ENCODE results near the gene KRTAP1-1.
"Not testable (repeated sequence)": the region's sequence is repeated elsewhere in the genome, so short reads cannot be mapped to it uniquely, and the experiment has no call there.

The KRTAP1-1 gene

GRCh38 chr17:41012326-41013120 lies 28.7 kb downstream of the KRTAP1-1 start:
- Histone ChIP-seq H4K20me1 (no peaks in the 10 kb centered on the region), H3K36me3 (no peaks in the 10 kb centered on the region), H3K27me3 (no peaks in the 10 kb centered on the region), H3K9me3 (no peaks in the 10 kb centered on the region), H3K4me1 (no peaks in the 10 kb centered on the region), H3K9ac (no peak overlapping the region), H3K4me3 (no peak overlapping the region), H3K4me2 (no peak overlapping the region), H3K27ac (no peak overlapping the region)
- TF ChIP-seq Cebpa-rat (IDR thresholded peaks at IDR 0.05): no peak

- TF ChIP-seq Cebpa-rat (IDR thresholded peaks at IDR 0.05): no peak
- Histone ChIP-seq H3K9me3 (no peaks in the 10 kb centered on the region), H3K36me3 (no peaks in the 10 kb centered on the region), H4K20me1 (no peaks in the 10 kb centered on the region), H3K4me2 (no peak overlapping the region), H3K9ac (no peak overlapping the region), H3K27ac (no peak overlapping the region), H3K4me1 (no peaks in the 10 kb centered on the region), H3K27me3 (no peaks in the 10 kb centered on the region), H3K4me3 (no peak overlapping the region)
These were observed 30.8 kb downstream of the KRTAP1-1 start for GRCh38 chr17:41010441-41010840.

- no peaks in the 10 kb centered on the region for H3K4me1 ChIP-seq
- no peaks in the 10 kb centered on the region for H3K9me3 ChIP-seq
- no peak overlapping the region for H3K9ac ChIP-seq
- no peaks in the 10 kb centered on the region for H3K36me3 ChIP-seq
- H4K20me1 ChIP-seq: no peaks in the 10 kb centered on the region
- no peak overlapping the region for H3K4me2 ChIP-seq
- H3K4me3 ChIP-seq: no peak overlapping the region
- no peaks in the 10 kb centered on the region for H3K27me3 ChIP-seq
- TF ChIP-seq Cebpa-rat (IDR thresholded peaks at IDR 0.05): no peak
- no peak overlapping the region for H3K27ac ChIP-seq
These were observed 31.3 kb downstream of the KRTAP1-1 start for GRCh38 chr17:41009936-41010335.

- Histone ChIP-seq H3K9me3 (no peaks in the 10 kb centered on the region), H4K20me1 (no peaks in the 10 kb centered on the region), H3K4me1 (no peaks in the 10 kb centered on the region), H3K27me3 (no peaks in the 10 kb centered on the region), H3K27ac (no peak overlapping the region), H3K4me3 (no peak overlapping the region), H3K36me3 (no peaks in the 10 kb centered on the region), H3K9ac (no peak overlapping the region), H3K4me2 (no peak overlapping the region)
- no peak for TF ChIP-seq Cebpa-rat (IDR thresholded peaks at IDR 0.05)
These were observed 31.9 kb downstream of the KRTAP1-1 start for GRCh38 chr17:41009301-41009760.

- H3K27ac ChIP-seq: no peak within 1 kb of the TSS
- no peaks in the 10 kb centered on the region for H3K9me3 ChIP-seq
- no peak for TF ChIP-seq Cebpa-rat (IDR thresholded peaks at IDR 0.05)
- no peaks in the 10 kb centered on the region for H3K27me3 ChIP-seq
- H4K20me1 ChIP-seq: no peaks in the 10 kb centered on the region
- H3K9ac ChIP-seq: no peak within 1 kb of the TSS
- H3K4me1 ChIP-seq: no peaks in the 10 kb centered on the region
- H3K4me3 ChIP-seq: no peak within 1 kb of the TSS
- no peak within 1 kb of the TSS for H3K4me2 ChIP-seq
- no peaks in the 10 kb centered on the region for H3K36me3 ChIP-seq
These were observed 32.4 kb downstream of the KRTAP1-1 start, which contains the start of gene KRTAP3-1 for GRCh38 chr17:41008811-41009210. KRTAP3-1 (minus strand) TSS chr17:41009128; CDS start chr17:41009074, 54 bp downstream.

GRCh38 chr17:41004397-41004796 lies 36.9 kb downstream of the KRTAP1-1 start:
- Histone ChIP-seq H4K20me1 (no peaks in the 10 kb centered on the region), H3K4me2 (no peak overlapping the region), H3K4me3 (no peak overlapping the region), H3K27me3 (no peaks in the 10 kb centered on the region), H3K27ac (no peak overlapping the region), H3K36me3 (no peaks in the 10 kb centered on the region), H3K9ac (no peak overlapping the region), H3K4me1 (no peaks in the 10 kb centered on the region), H3K9me3 (no peaks in the 10 kb centered on the region)
- TF ChIP-seq Cebpa-rat (IDR thresholded peaks at IDR 0.05): no peak

GRCh38 chr17:41003926-41004325 lies 37.3 kb downstream of the KRTAP1-1 start:
- no peaks in the 10 kb centered on the region for H3K36me3 ChIP-seq
- no peaks in the 10 kb centered on the region for H3K4me1 ChIP-seq
- no peaks in the 10 kb centered on the region for H3K9me3 ChIP-seq
- no peak overlapping the region for H3K27ac ChIP-seq
- no peaks in the 10 kb centered on the region for H4K20me1 ChIP-seq
- H3K4me2 ChIP-seq: no peak overlapping the region
- no peaks in the 10 kb centered on the region for H3K27me3 ChIP-seq
- H3K4me3 ChIP-seq: no peak overlapping the region
- no peak overlapping the region for H3K9ac ChIP-seq
- no peak for TF ChIP-seq Cebpa-rat (IDR thresholded peaks at IDR 0.05)

GRCh38 chr17:41002814-41003213 lies 38.4 kb downstream of the KRTAP1-1 start:
- H3K9ac ChIP-seq: no peak overlapping the region
- H3K9me3 ChIP-seq: no peaks in the 10 kb centered on the region
- no peak for TF ChIP-seq Cebpa-rat (IDR thresholded peaks at IDR 0.05)
- H4K20me1 ChIP-seq: no peaks in the 10 kb centered on the region
- H3K4me1 ChIP-seq: no peaks in the 10 kb centered on the region
- H3K4me3 ChIP-seq: no peak overlapping the region
- no peak overlapping the region for H3K27ac ChIP-seq
- H3K27me3 ChIP-seq: no peaks in the 10 kb centered on the region
- no peak overlapping the region for H3K4me2 ChIP-seq
- no peaks in the 10 kb centered on the region for H3K36me3 ChIP-seq

GRCh38 chr17:41001795-41002194 lies 39.5 kb downstream of the KRTAP1-1 start:
- H3K36me3 ChIP-seq: no peaks in the 10 kb centered on the region
- H3K9me3 ChIP-seq: no peaks in the 10 kb centered on the region
- no peak for TF ChIP-seq Cebpa-rat (IDR thresholded peaks at IDR 0.05)
- H3K4me3 ChIP-seq: no peak overlapping the region
- H4K20me1 ChIP-seq: no peaks in the 10 kb centered on the region
- H3K4me1 ChIP-seq: no peaks in the 10 kb centered on the region
- no peak overlapping the region for H3K27ac ChIP-seq
- no peak overlapping the region for H3K4me2 ChIP-seq
- H3K9ac ChIP-seq: no peak overlapping the region
- H3K27me3 ChIP-seq: no peaks in the 10 kb centered on the region

GRCh38 chr17:40999563-40999962 lies 41.7 kb downstream of the KRTAP1-1 start, which contains the start of gene KRTAP3-2:
KRTAP3-2 (minus strand) TSS chr17:40999906; CDS start chr17:40999853, 53 bp downstream.
- not testable (repeated sequence) for H4K20me1 ChIP-seq, H3K9me3 ChIP-seq, H3K9ac ChIP-seq, H3K4me1 ChIP-seq, H3K36me3 ChIP-seq, H3K27ac ChIP-seq, H3K27me3 ChIP-seq, H3K4me3 ChIP-seq, H3K4me2 ChIP-seq

All from BLaER1 (cell line).